ENCODE data around the gene GSE1.

The GSE1 gene

GRCh38 chr16:85652431-85653221 lies 39.5 kb downstream of the GSE1 start (continued):
- TF ChIP-seq ZNF629 (tag by site-specific recombination; IDR thresholded peaks at IDR 0.05): 0 out of 2 replicates have a peak, but pooled peaks have one; percentile 10
- peak; percentile 29; the same call in 1 of the 2 replicates for TF ChIP-seq BCL11A (tag by site-specific recombination; IDR thresholded peaks at IDR 0.05; ENCODE audit: low read depth)

- Histone ChIP-seq H3K4me1 (ENCODE audit: control insufficient read depth, insufficient read depth, low read length) (no peaks in the 10 kb centered on the region), H3K27ac (ENCODE audit: extremely low read depth, low read depth, low read length) (no peak overlapping the region), H3K36me3 (ENCODE audit: control insufficient read depth in 2 of 2, insufficient read depth in 1 of 2, low read length in 2 of 2) (peaks cover 0 to 85% of the 10 kb centered on the region in 2 experiments; a peak in 1 of 3 replicates), H3K9me3 (ENCODE audit: control insufficient read depth, insufficient read depth, low read depth, low read length) (no peaks in the 10 kb centered on the region), H3K4me3 (ENCODE audit: low read depth, low read length) (no peak overlapping the region)
- TF ChIP-seq HIC1 (tag by site-specific recombination; IDR thresholded peaks at IDR 0.05) (peak; percentile 77), KLF17 (tag by site-specific recombination; IDR thresholded peaks at IDR 0.05) (no peak)
- ChIA-PET CTCF (no interaction called here), POLR2A (no interaction called here)
Measured at GRCh38 chr16:85653290-85653891, 40.3 kb downstream of the GSE1 start.

DNA sequence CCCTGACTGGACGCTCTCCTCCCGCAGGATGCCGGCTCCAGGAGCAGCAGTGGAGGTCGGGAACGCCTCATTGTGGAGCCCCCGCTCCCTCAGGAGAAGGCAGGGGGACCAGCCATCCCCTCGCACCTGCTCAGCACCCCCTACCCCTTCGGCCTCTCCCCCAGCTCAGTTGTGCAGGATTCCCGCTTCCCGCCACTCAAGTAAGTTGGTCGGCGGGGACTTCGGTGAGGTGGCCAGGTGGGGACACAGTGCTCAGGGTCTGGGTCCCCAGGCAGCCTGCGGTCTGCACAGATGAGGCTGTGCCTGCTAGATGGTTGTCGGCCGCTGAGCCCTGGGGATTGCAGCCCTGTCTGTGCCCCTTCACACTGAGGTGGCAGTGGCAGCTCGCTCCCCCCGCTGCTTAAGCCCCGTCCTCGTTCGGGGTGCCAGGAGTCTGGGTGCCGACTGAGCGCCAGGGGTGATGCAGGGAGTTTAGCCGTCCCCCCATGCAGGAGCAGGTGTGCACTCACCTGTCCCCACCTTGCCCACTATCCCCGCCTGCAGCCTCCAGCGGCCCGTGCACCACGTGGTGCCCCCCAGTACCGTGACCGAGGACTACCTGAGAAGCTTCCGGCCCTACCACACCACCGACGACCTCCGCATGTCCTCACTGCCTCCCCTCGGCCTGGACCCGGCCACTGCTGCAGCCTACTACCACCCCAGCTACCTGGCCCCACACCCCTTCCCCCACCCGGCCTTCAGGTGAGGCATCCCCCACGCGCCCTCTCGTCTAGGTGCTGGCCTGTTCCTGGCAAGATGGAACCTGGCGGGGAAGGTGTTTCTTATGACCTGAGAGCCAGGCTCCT lies 41.4 kb downstream of the GSE1 start:
- H3K27ac ChIP-seq (ENCODE audit: extremely low read depth, low read depth, low read length): no peak overlapping the region

GRCh38 chr16:85655216-85656129 lies 42.4 kb downstream of the GSE1 start:
- CTCF ChIA-PET: interaction anchor here (0.5 to 1.2 kb wide), 3 partner anchors 14 to 1279 kb away, joined by 3 to 8 read pairs (median 4); no protein-coding TSS in a partner anchor
- no peak overlapping the region for H3K4me3 ChIP-seq (ENCODE audit: low read depth, low read length)
- H3K4me1 ChIP-seq (ENCODE audit: control insufficient read depth, insufficient read depth, low read length): no peaks in the 10 kb centered on the region
- TF ChIP-seq ZNF473 (tag by site-specific recombination; IDR thresholded peaks at IDR 0.05): no peak
- TF ChIP-seq ZNF776 (tag by site-specific recombination; IDR thresholded peaks at IDR 0.05; ENCODE audit: borderline replicate concordance): no peak
- TF ChIP-seq, protein P1, sequence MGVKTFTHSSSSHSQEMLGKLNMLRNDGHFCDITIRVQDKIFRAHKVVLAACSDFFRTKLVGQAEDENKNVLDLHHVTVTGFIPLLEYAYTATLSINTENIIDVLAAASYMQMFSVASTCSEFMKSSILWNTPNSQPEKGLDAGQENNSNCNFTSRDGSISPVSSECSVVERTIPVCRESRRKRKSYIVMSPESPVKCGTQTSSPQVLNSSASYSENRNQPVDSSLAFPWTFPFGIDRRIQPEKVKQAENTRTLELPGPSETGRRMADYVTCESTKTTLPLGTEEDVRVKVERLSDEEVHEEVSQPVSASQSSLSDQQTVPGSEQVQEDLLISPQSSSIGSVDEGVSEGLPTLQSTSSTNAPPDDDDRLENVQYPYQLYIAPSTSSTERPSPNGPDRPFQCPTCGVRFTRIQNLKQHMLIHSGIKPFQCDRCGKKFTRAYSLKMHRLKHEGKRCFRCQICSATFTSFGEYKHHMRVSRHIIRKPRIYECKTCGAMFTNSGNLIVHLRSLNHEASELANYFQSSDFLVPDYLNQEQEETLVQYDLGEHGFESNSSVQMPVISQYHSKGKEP (tag by site-specific recombination; IDR thresholded peaks at IDR 0.05): no peak
- TF ChIP-seq GLIS1 (tag by site-specific recombination; IDR thresholded peaks at IDR 0.05): peak; percentile 33; the same call in 1 of the 2 replicates
- no peak for TF ChIP-seq ZXDB (tag by site-specific recombination; IDR thresholded peaks at IDR 0.05)
- TF ChIP-seq ZNF292 (tag by site-specific recombination; IDR thresholded peaks at IDR 0.05; ENCODE audit: borderline replicate concordance, low read depth): no peak
- no peak for TF ChIP-seq ZNF433 (tag by site-specific recombination; IDR thresholded peaks at IDR 0.05; ENCODE audit: low read depth)
- TF ChIP-seq ZNF585B (tag by site-specific recombination; IDR thresholded peaks at IDR 0.05): no peak
- TF ChIP-seq GLIS2 (tag by site-specific recombination; IDR thresholded peaks at IDR 0.05): 0 out of 2 replicates have a peak, but pooled peaks have one; percentile 12
- no peak for TF ChIP-seq ZNF132 (tag by site-specific recombination; IDR thresholded peaks at IDR 0.05; ENCODE audit: borderline replicate concordance)
- no peak for TF ChIP-seq YY2 (tag by site-specific recombination; IDR thresholded peaks at IDR 0.05)
- POLR2A ChIA-PET: no interaction called here
- no peaks in the 10 kb centered on the region for H3K9me3 ChIP-seq (ENCODE audit: control insufficient read depth, insufficient read depth, low read depth, low read length)
- peaks cover 0 to 85% of the 10 kb centered on the region in 2 experiments; a peak in 2 of 3 replicates for H3K36me3 ChIP-seq (ENCODE audit: control insufficient read depth in 2 of 2, insufficient read depth in 1 of 2, low read length in 2 of 2)
- no peak overlapping the region for H3K27ac ChIP-seq (ENCODE audit: extremely low read depth, low read depth, low read length)

More for the DNA sequence above, 41.4 kb downstream of the GSE1 start:
- H3K4me1 ChIP-seq (ENCODE audit: control insufficient read depth, insufficient read depth, low read length): no peaks in the 10 kb centered on the region
- ChIA-PET POLR2A (no interaction called here), CTCF (no interaction called here)
- no peak overlapping the region for H3K4me3 ChIP-seq (ENCODE audit: low read depth, low read length)
- H3K9me3 ChIP-seq (ENCODE audit: control insufficient read depth, insufficient read depth, low read depth, low read length): no peaks in the 10 kb centered on the region
- peaks cover 0 to 87% of the 10 kb centered on the region in 2 experiments; a peak in 1 of 3 replicates for H3K36me3 ChIP-seq (ENCODE audit: control insufficient read depth in 2 of 2, insufficient read depth in 1 of 2, low read length in 2 of 2)
- no peak for TF ChIP-seq ZNF514 (tag by site-specific recombination; IDR thresholded peaks at IDR 0.05)
- TF ChIP-seq ZNF600 (tag by site-specific recombination; IDR thresholded peaks at IDR 0.05): no peak
